ENCODE results near the gene FSTL4.
A peak's percentile ranks its signal among the peaks of the same experiment; 100 is the strongest.

The FSTL4 gene

GRCh38 chr5:133246376-133247150, 365.8 kb downstream of the FSTL4 start:
- H3K27ac Mint-ChIP-seq = no peak overlapping the region
- H3K4me3 Mint-ChIP-seq = no peak overlapping the region
- ATAC-seq = no peak
- H3K27me3 Mint-ChIP-seq = no peaks in the 10 kb centered on the region
- peaks cover 6% of the 10 kb centered on the region for H3K4me1 Mint-ChIP-seq
- H3K9me3 Mint-ChIP-seq = no peaks in the 10 kb centered on the region
- no peak for DNase-seq
- no peaks in the 10 kb centered on the region for H3K36me3 Mint-ChIP-seq (ENCODE audit: low read depth)

DNA sequence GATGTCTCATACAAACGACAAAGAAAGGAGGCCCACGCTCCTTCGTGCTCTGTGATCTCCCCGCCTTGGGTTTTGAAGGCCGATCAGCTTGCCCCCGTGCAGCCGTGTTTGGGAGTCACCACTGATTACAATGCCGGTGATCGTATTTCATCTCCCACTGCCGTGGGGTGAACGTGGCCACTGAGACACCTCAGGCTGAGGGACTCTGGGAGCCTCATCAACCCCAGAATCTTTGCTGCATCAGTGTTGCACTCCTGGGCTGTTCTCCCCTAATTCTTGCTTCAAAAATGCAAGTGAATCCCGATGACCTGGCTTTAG, 366.3 kb downstream of the FSTL4 start:
- ATAC-seq (no peak), DNase-seq (no peak)
- Mint-ChIP-seq H3K9me3 (no peaks in the 10 kb centered on the region), H3K27me3 (no peaks in the 10 kb centered on the region), H3K4me1 (peaks cover 6% of the 10 kb centered on the region), H3K27ac (no peak overlapping the region), H3K4me3 (no peak overlapping the region), H3K36me3 (ENCODE audit: low read depth) (no peaks in the 10 kb centered on the region)

DNA sequence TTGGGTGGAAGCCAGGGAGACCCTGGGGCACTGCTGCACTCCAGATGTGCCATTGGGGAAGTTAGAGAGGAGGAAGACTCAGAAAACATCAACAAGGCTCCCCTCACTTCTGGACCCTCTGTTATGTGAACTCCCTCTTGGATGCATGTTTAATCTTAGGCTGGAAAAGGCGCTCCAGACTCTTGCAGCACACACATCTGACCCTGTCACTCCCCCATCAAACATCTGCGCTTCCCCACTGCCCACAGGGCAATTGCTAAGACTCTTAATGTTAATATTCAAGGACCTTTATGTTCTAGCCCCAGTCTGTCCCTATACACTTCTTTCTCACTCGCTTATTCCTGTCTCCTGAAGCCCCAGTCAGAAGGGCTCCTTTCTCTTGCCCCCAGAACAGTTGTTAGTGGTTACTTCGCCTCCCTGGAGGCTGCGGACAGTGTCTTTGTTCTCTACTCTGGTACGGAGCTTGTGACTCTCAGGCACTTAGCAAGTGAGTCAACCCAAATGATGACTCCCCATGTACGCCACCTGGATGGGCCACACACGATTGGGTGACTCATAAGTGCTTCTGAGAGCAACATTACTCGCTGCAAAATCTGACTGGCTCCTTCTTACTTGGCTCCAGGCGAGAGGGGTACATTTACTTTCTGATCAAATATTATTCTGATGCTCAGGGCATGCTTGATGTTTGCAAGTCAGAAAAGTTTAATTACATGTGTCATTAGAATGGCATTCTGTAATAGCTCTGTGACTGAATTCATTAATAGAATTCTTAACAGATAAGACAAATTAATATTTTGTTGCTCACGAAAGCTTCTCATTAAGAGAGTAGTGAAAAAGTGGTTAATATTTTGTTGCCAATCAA, 366.9 kb downstream of the FSTL4 start:
- no peaks in the 10 kb centered on the region for H3K27me3 Mint-ChIP-seq
- peaks cover 11% of the 10 kb centered on the region for H3K4me1 Mint-ChIP-seq
- DNase-seq (peak; percentile 18), ATAC-seq (peak; percentile 87)
- no peaks in the 10 kb centered on the region for H3K9me3 Mint-ChIP-seq
- H3K36me3 Mint-ChIP-seq (ENCODE audit: low read depth) = no peaks in the 10 kb centered on the region
- H3K27ac Mint-ChIP-seq = no peak overlapping the region
- no peak overlapping the region for H3K4me3 Mint-ChIP-seq

DNA sequence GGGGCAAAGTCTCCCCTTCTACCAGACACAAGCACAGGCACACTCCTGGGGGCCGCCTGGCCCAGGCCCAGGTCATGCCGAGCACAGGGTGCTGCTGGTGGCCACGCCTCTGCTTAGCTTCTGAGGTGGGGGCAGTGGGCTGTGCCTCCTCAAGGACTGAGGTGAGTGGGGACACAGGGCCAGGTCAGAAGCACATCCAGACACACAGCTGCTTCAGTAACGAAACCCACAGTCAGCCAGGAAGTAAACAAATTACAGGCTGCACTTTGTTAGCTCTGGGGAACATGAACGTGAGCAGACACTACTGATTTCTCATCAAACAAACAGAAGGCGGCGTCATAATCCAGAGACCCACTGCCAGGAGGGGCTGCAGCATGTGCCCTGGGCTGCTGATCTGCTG, 368.1 kb downstream of the FSTL4 start:
- H3K27me3 Mint-ChIP-seq = no peaks in the 10 kb centered on the region
- peaks cover 11% of the 10 kb centered on the region for H3K4me1 Mint-ChIP-seq
- no peak overlapping the region for H3K4me3 Mint-ChIP-seq
- no peak overlapping the region for H3K27ac Mint-ChIP-seq
- H3K36me3 Mint-ChIP-seq (ENCODE audit: low read depth) = no peaks in the 10 kb centered on the region
- ATAC-seq = no peak
- no peaks in the 10 kb centered on the region for H3K9me3 Mint-ChIP-seq
- no peak for DNase-seq

- DNase-seq = no peak
- Mint-ChIP-seq H3K27ac (no peak overlapping the region), H3K27me3 (no peaks in the 10 kb centered on the region), H3K9me3 (no peaks in the 10 kb centered on the region), H3K4me1 (peaks cover 11% of the 10 kb centered on the region), H3K4me3 (no peak overlapping the region), H3K36me3 (ENCODE audit: low read depth) (no peaks in the 10 kb centered on the region)
- no peak for ATAC-seq
Observed at GRCh38 chr5:133243196-133243595, 369.1 kb downstream of the FSTL4 start.

- no peak overlapping the region for H3K27ac Mint-ChIP-seq
- no peaks in the 10 kb centered on the region for H3K9me3 Mint-ChIP-seq
- no peaks in the 10 kb centered on the region for H3K36me3 Mint-ChIP-seq (ENCODE audit: low read depth)
- DNase-seq (no peak), ATAC-seq (no peak)
- peaks cover 11% of the 10 kb centered on the region for H3K4me1 Mint-ChIP-seq
- no peaks in the 10 kb centered on the region for H3K27me3 Mint-ChIP-seq
- H3K4me3 Mint-ChIP-seq = no peak overlapping the region
Observed at GRCh38 chr5:133242221-133242835, 370.0 kb downstream of the FSTL4 start.

DNA sequence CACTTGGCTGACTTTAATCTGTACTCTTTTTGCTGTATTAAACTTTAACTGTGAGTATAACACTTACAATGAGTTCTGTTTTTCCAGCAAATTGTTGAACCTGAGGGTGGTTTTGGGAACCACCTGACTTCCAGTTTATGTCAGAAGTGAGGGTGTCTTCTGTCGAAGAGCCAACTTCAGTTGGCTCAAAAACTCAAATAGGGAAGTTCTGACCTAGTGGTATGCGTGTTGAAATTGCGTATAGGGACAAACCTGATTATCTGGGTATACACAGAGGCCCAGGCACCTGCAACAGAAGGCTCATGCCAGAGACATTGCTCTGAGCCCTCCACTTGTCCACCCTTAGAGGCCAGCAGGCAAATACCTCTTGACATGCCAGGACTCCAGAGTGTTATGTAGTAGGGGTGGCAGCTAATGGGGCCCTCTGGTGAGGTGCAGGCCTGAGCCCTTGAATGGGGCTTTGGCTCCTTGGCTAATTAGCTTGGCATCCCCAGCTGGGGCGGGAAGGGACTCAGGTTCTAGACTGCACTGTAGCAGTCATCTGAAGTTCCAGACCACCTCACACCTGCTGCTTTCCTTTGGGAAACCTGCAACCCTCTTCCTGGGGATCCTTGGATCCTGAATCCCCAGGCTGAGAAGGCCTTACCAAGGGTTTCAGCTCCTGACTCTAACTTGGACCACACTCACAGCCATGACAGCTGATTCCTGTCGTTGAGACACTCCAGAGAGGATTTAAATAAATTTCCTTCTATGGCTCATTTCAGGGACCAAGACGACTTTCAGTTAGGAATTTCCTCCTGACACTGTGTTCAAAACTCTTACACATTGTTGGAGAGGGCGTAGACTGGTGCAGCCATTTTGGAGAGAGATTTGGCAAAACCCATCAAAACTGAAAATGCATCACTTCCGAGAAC, 370.9 kb downstream of the FSTL4 start:
- ATAC-seq (no peak), DNase-seq (no peak)
- no peak overlapping the region for H3K27ac Mint-ChIP-seq
- H3K4me3 Mint-ChIP-seq = no peak overlapping the region
- H3K27me3 Mint-ChIP-seq = no peaks in the 10 kb centered on the region
- H3K36me3 Mint-ChIP-seq (ENCODE audit: low read depth) = no peaks in the 10 kb centered on the region
- no peaks in the 10 kb centered on the region for H3K9me3 Mint-ChIP-seq
- peaks cover 11% of the 10 kb centered on the region for H3K4me1 Mint-ChIP-seq

- DNase-seq = peak; percentile 36
Observed at GRCh38 chr5:133240425-133241091, 371.8 kb downstream of the FSTL4 start.

DNA sequence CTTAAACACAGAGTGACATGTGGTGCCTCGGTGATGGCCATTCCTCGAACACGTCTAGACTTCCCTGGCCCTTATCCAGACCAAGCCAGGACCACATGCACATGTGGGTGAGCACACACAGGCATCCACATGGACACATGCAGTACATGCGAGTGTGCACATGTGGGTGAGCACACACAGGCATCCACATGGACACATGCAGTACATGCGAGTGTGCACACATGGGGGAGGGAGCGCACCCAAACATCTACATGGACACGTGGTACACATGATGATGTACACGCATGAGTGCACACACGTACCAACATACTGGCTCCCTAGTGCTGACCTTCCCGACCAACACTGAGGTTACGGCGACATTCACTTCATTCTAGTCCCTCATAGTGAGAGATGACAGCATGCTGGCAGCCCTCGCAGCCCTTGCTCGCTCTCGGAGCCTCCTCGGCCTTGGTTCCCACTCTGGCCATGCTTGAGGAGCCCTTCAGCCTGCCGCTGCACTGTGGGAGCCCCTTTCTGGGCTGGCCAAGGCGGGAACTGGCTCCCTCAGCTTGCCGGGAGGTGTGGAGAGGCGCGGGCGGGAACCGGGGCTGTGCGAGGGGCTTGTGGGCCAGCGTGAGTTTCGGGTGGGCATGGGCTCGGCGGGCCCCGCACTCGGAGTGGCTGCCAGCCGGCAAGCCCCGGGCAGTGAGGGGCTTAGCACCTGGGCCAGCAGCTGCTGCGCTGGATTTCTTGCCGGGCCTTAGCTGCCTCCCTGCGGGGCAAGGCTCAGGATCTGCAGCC, 373.7 kb downstream of the FSTL4 start:
- DNase-seq = no peak
- no peaks in the 10 kb centered on the region for H3K9me3 Mint-ChIP-seq
- H3K4me3 Mint-ChIP-seq = no peak overlapping the region
- H3K36me3 Mint-ChIP-seq (ENCODE audit: low read depth) = no peaks in the 10 kb centered on the region
- no peak overlapping the region for H3K27ac Mint-ChIP-seq
- peaks cover 5% of the 10 kb centered on the region for H3K4me1 Mint-ChIP-seq
- H3K27me3 Mint-ChIP-seq = no peaks in the 10 kb centered on the region
- no peak for ATAC-seq

More at GRCh38 chr5:133240425-133241091, 371.8 kb downstream of the FSTL4 start:
- peak; percentile 85 for ATAC-seq
- H3K4me1 Mint-ChIP-seq = peaks cover 11% of the 10 kb centered on the region
- H3K36me3 Mint-ChIP-seq (ENCODE audit: low read depth) = no peaks in the 10 kb centered on the region
- no peak overlapping the region for H3K4me3 Mint-ChIP-seq
- no peaks in the 10 kb centered on the region for H3K27me3 Mint-ChIP-seq
- no peaks in the 10 kb centered on the region for H3K9me3 Mint-ChIP-seq
- H3K27ac Mint-ChIP-seq = no peak overlapping the region

- Mint-ChIP-seq H3K27ac (no peak overlapping the region), H3K9me3 (no peaks in the 10 kb centered on the region), H3K27me3 (no peaks in the 10 kb centered on the region), H3K4me1 (peaks cover 5% of the 10 kb centered on the region), H3K4me3 (no peak overlapping the region), H3K36me3 (ENCODE audit: low read depth) (no peaks in the 10 kb centered on the region)
- ATAC-seq = no peak
- DNase-seq = no peak
Observed at GRCh38 chr5:133236976-133237375, 375.4 kb downstream of the FSTL4 start.

- H3K4me3 Mint-ChIP-seq = no peak overlapping the region
- no peaks in the 10 kb centered on the region for H3K27me3 Mint-ChIP-seq
- DNase-seq (no peak), ATAC-seq (no peak)
- H3K36me3 Mint-ChIP-seq (ENCODE audit: low read depth) = no peaks in the 10 kb centered on the region
- H3K4me1 Mint-ChIP-seq = peaks cover 5% of the 10 kb centered on the region
- H3K27ac Mint-ChIP-seq = no peak overlapping the region
- H3K9me3 Mint-ChIP-seq = no peaks in the 10 kb centered on the region
Observed at GRCh38 chr5:133236541-133236951, 375.8 kb downstream of the FSTL4 start.

DNA sequence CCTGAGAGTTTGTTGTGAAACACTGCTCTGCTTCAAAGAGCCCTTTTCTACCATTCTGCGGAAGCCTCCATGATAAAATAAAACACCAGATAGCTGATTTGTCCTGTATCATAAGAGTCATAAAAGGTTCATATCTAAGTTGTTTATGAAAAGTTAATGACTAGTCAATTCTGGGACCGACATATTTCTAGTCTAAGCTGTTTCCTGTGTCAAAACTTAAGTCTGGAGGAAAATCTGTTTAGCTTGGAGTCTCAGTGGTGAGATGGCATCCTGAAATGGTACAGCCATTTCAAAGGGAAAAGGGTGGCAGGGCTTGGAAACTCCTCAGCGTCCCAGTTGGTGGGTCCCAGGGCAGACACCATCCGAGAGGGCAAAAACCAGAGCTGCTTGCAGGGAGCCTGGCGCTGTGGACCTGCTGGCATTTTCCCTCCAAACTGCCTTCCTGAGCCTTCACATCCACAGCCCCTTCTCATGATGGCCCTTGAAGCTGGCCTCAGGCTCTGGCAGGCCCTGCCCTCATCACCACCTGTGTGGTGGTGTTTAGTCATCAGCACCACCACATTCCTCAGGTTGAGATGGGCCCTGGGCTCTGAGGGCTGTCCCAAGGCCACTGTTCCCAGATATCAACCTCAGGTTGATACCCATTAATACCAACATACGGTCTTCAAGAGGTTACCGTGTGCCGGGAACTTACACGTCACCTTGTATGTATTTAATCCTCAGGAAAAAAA, 376.5 kb downstream of the FSTL4 start:
- no peaks in the 10 kb centered on the region for H3K9me3 Mint-ChIP-seq
- H3K4me3 Mint-ChIP-seq = no peak overlapping the region
- H3K27ac Mint-ChIP-seq = no peak overlapping the region
- ATAC-seq (no peak), DNase-seq (no peak)
- peaks cover 4% of the 10 kb centered on the region for H3K4me1 Mint-ChIP-seq
- no peaks in the 10 kb centered on the region for H3K36me3 Mint-ChIP-seq (ENCODE audit: low read depth)
- no peaks in the 10 kb centered on the region for H3K27me3 Mint-ChIP-seq

- no peak for DNase-seq
- Mint-ChIP-seq H3K4me3 (no peak overlapping the region), H3K9me3 (no peaks in the 10 kb centered on the region), H3K4me1 (no peaks in the 10 kb centered on the region), H3K27ac (no peak overlapping the region), H3K27me3 (no peaks in the 10 kb centered on the region), H3K36me3 (ENCODE audit: low read depth) (no peaks in the 10 kb centered on the region)
- no peak for ATAC-seq
Observed at GRCh38 chr5:133234911-133235310, 377.4 kb downstream of the FSTL4 start.
